Upper lobe of left lung (tissue), 6 donors: Measurements from ENCODE around the gene SMARCB1. TPM values are rescaled to one million over a fixed set of nuclear protein-coding genes. Genes with fewer than 3 reads are reported as not detected.

Source experiments
- ATAC-seq, 2 donors: fragments of 200-7000 bp; cut with Tn5 transposase; one replicate each; pipeline ENCODE4 v1.9.1; 2022; ENCODE audit warnings: mild to moderate bottlenecking in 2 of 2, moderate library complexity in 2 of 2; ENCODE audit not compliant: low FRiP score in 2 of 2
- DNase-seq, 2 donors: peaks; one replicate each; pipeline ENCODE4 v3.0.0-alpha.2; 2019 to 2020
- H3K27ac ChIP-seq, 4 donors: fragments of 200-600 bp; sonication (generic); one replicate each; pipeline ENCODE4 v1.5.1; 2016 to 2019
- H3K27me3 ChIP-seq, 4 donors: fragments of 200-600 bp; sonication (generic); one replicate each; pipeline ENCODE4 v1.5.1; 2017 to 2019
- H3K36me3 ChIP-seq, 4 donors: fragments of 200-600 bp; sonication (generic); one replicate each; pipeline ENCODE4 v1.5.1; 2016 to 2019
- H3K4me1 ChIP-seq, 4 donors: fragments of 200-600 bp; sonication (generic); one replicate each; pipeline ENCODE4 v1.5.1; 2018 to 2019
- H3K4me3 ChIP-seq, 4 donors: fragments of 200-600 bp; sonication (generic); one replicate each; pipeline ENCODE4 v1.5.1; 2017 to 2019; ENCODE audit warnings: mild to moderate bottlenecking in 2 of 4, moderate library complexity in 1 of 4
- H3K9me3 ChIP-seq, 4 donors: fragments of 200-600 bp; sonication (generic); one replicate each; pipeline ENCODE4 v1.5.1; 2018 to 2019
- EP300 ChIP-seq, 4 donors: sonication (generic); formaldehyde crosslinking; IDR thresholded peaks; one replicate each; pipeline ENCODE4 v1.5.1; 2017; ENCODE audit warnings: antibody characterized with exemption in 4 of 4, control low read depth in 2 of 4
- POLR2A ChIP-seq, 4 donors: fragments of 450-650 bp; IDR thresholded peaks; one replicate each; pipeline ENCODE4 v1.5.1; 2016 to 2017; ENCODE audit warnings: antibody characterized with exemption in 4 of 4, mild to moderate bottlenecking in 2 of 4
- POLR2AphosphoS5 ChIP-seq, 2 donors: sonication (generic); formaldehyde crosslinking; IDR thresholded peaks; one replicate each; pipeline ENCODE4 v1.5.1; 2017; ENCODE audit warnings: antibody characterized with exemption in 2 of 2
- WGBS, 2 donors: methylation state at CpG; one replicate each; pipeline ENCODE4 v1.1.5; 2017 to 2018; 5-methylcytosine and 5-hydroxymethylcytosine counted together
- total RNA-seq, 6 donors: library from RNA; depleted of rRNA in 4 of 6; stranded (reverse); fragments of >200 nt in 4 of 6; gene quantifications; one replicate each; pipeline versions ENCODE4 v1.1.0 to v1.2.1, GENCODE V29; 2016 to 2021
- TF ChIP-seq, protein P1 (sequence below), 6 experiments: fragments of 450-650 bp in 4 of 6; fragments of 200-600 bp in 2 of 6; sonication (generic) in 2 of 6; IDR thresholded peaks; one replicate each; pipeline ENCODE4 v1.5.1; 2016 to 2019; ENCODE audit warnings: antibody characterized with exemption in 6 of 6
- donor health status: DM: no; HTN: no; CAD: no; lungs with moderate emphysema.
- donor health status: DM: no; HTN: yes; CAD: no; lungs with severe emphysema.

The SMARCB1 gene
- total RNA-seq, 6 donors from 2014 or later: 42.8 to 72.8 (median 57.1) TPM

GRCh38 chr22:23845265-23846080 lies 58.7 kb downstream of the SMARCB1 start:
- Histone ChIP-seq H3K27me3 (no peaks in the 10 kb centered on the region), H3K4me3 (no peak overlapping the region), H3K36me3 (no peaks in the 10 kb centered on the region), H3K9me3 (no peaks in the 10 kb centered on the region), H3K4me1 (peaks cover 15 to 20% (median 18%) of the 10 kb centered on the region in 4 donors), H3K27ac (peak overlapping the region in 1 of 4 donors; percentile 30)
- ATAC-seq: no peak
- no peak for DNase-seq
- 78 to 80% methylated on average over 8 to 9 of the region's 9 CpGs for WGBS, 2 donors
- TF ChIP-seq POLR2A (IDR thresholded peaks at IDR 0.05) (no peak), POLR2AphosphoS5 (IDR thresholded peaks at IDR 0.05) (no peak), EP300 (IDR thresholded peaks at IDR 0.05) (no peak)
- TF ChIP-seq, protein P1, sequence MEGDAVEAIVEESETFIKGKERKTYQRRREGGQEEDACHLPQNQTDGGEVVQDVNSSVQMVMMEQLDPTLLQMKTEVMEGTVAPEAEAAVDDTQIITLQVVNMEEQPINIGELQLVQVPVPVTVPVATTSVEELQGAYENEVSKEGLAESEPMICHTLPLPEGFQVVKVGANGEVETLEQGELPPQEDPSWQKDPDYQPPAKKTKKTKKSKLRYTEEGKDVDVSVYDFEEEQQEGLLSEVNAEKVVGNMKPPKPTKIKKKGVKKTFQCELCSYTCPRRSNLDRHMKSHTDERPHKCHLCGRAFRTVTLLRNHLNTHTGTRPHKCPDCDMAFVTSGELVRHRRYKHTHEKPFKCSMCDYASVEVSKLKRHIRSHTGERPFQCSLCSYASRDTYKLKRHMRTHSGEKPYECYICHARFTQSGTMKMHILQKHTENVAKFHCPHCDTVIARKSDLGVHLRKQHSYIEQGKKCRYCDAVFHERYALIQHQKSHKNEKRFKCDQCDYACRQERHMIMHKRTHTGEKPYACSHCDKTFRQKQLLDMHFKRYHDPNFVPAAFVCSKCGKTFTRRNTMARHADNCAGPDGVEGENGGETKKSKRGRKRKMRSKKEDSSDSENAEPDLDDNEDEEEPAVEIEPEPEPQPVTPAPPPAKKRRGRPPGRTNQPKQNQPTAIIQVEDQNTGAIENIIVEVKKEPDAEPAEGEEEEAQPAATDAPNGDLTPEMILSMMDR (IDR thresholded peaks at IDR 0.05): no peak

GRCh38 chr22:23846081-23846469 lies 59.3 kb downstream of the SMARCB1 start:
- Histone ChIP-seq H3K27ac (peak overlapping the region in 1 of 4 donors; percentile 30), H3K4me1 (peaks cover 15 to 20% (median 18%) of the 10 kb centered on the region in 4 donors), H3K36me3 (no peaks in the 10 kb centered on the region), H3K4me3 (no peak overlapping the region), H3K9me3 (no peaks in the 10 kb centered on the region), H3K27me3 (no peaks in the 10 kb centered on the region)
- TF ChIP-seq POLR2A (IDR thresholded peaks at IDR 0.05): no peak
- no peak for TF ChIP-seq EP300 (IDR thresholded peaks at IDR 0.05)
- no peak for TF ChIP-seq POLR2AphosphoS5 (IDR thresholded peaks at IDR 0.05)
- TF ChIP-seq, protein P1 (IDR thresholded peaks at IDR 0.05): no peak
- 86 to 87% methylated on average over 5 to 7 of the region's 7 CpGs for WGBS, 2 donors
- ATAC-seq (no peak), DNase-seq (no peak)

- H3K27ac ChIP-seq: no peak overlapping the region
- H3K27me3 ChIP-seq: no peaks in the 10 kb centered on the region
- peaks cover 15 to 20% (median 18%) of the 10 kb centered on the region in 4 donors for H3K4me1 ChIP-seq
- WGBS, 2 donors: 87 to 90% methylated on average over 18 of the region's 18 CpGs
- TF ChIP-seq, protein P1 (IDR thresholded peaks at IDR 0.05): no peak
- TF ChIP-seq EP300 (IDR thresholded peaks at IDR 0.05) (no peak), POLR2AphosphoS5 (IDR thresholded peaks at IDR 0.05) (no peak), POLR2A (IDR thresholded peaks at IDR 0.05) (no peak)
- H3K36me3 ChIP-seq: no peaks in the 10 kb centered on the region
- no peak overlapping the region for H3K4me3 ChIP-seq
- no peaks in the 10 kb centered on the region for H3K9me3 ChIP-seq
- DNase-seq: no peak
- ATAC-seq: no peak
Measured at GRCh38 chr22:23847310-23847920, 60.6 kb downstream of the SMARCB1 start.

DNA sequence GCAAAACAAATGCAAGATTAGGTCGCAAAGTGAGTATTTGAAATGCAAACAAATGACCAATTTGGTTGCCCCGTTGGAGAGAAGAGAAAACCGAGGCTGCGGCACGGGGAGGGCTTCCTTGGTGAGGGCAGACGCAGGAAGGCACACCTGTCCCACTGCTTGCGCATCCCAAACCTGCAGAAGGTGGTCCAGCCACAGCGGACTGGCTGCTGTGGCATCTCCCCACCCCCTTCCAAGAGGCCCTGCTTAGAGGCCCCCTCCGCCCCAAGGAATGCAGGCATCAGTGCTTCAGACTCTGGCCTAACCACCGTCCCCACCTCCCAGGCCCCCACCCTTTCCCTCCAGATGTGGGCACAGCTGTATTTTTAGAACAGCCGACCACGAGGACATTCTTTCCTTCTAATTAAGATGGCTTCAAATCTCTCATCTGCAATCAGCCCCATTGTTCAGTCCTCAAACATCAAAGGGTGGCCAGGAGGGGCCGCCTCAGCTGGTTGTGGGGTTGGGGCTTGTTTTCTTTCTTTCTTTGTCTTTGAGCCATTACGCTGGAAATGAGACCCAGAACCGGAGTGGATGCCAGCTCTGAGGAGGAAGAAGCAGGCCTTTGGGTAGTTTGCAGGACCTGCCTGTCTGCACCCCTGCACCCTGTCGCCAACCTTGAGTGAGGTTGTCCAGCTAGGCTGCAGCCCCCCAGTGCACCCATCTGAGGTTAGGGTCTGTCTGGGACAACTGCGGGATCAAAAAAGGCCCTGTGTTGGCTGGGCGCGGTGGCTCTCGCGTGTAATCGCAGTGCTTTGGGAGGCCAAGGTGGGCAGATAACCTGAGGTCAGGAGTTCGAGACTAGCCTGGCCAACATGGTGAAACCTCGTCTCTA lies 61.5 kb downstream of the SMARCB1 start:
- DNase-seq (peak in 1 of 2 donors; percentile 42), ATAC-seq (no peak)
- peaks cover 15 to 20% (median 18%) of the 10 kb centered on the region in 4 donors for H3K4me1 ChIP-seq
- no peak overlapping the region for H3K4me3 ChIP-seq
- no peaks in the 10 kb centered on the region for H3K36me3 ChIP-seq
- H3K27me3 ChIP-seq: no peaks in the 10 kb centered on the region
- no peak overlapping the region for H3K27ac ChIP-seq
- no peaks in the 10 kb centered on the region for H3K9me3 ChIP-seq
- WGBS, 2 donors: 79 to 81% methylated on average over 23 to 24 of the region's 24 CpGs
- TF ChIP-seq POLR2A (IDR thresholded peaks at IDR 0.05): no peak
- TF ChIP-seq, protein P1 (IDR thresholded peaks at IDR 0.05): no peak
- TF ChIP-seq EP300 (IDR thresholded peaks at IDR 0.05): no peak
- no peak for TF ChIP-seq POLR2AphosphoS5 (IDR thresholded peaks at IDR 0.05)
